ENCODE measurements around the gene ADGRV1.

Gene ADGRV1

GRCh38 chr5:91069364-91069763 is 510.8 kb downstream of the ADGRV1 start:
- no peak overlapping the region for H3K27ac ChIP-seq
- no peak for DNase-seq (ENCODE audit: low spot score)
- H3K4me3 ChIP-seq = no peak overlapping the region
- no peak for TF ChIP-seq CTCF (IDR thresholded peaks at IDR 0.05)

- no peak overlapping the region for H3K4me3 ChIP-seq
- no peak overlapping the region for H3K27ac ChIP-seq
- no peak for TF ChIP-seq CTCF (IDR thresholded peaks at IDR 0.05)
- DNase-seq (ENCODE audit: low spot score) = no peak
Measured at GRCh38 chr5:91070761-91071550, 512.4 kb downstream of the ADGRV1 start.

GRCh38 chr5:91072881-91073280 is 514.3 kb downstream of the ADGRV1 start:
- no peak for TF ChIP-seq CTCF (IDR thresholded peaks at IDR 0.05)
- Histone ChIP-seq H3K4me3 (no peak overlapping the region), H3K27ac (no peak overlapping the region)
- no peak for DNase-seq (ENCODE audit: low spot score)

- no peak for TF ChIP-seq CTCF (IDR thresholded peaks at IDR 0.05)
- no peak for DNase-seq (ENCODE audit: low spot score)
- H3K27ac ChIP-seq = no peak overlapping the region
- H3K4me3 ChIP-seq = no peak overlapping the region
Measured at GRCh38 chr5:91074615-91075014, 516.0 kb downstream of the ADGRV1 start.

- Histone ChIP-seq H3K27ac (no peak overlapping the region), H3K4me3 (no peak overlapping the region)
- no peak for TF ChIP-seq CTCF (IDR thresholded peaks at IDR 0.05)
- no peak for DNase-seq (ENCODE audit: low spot score)
Measured at GRCh38 chr5:91076138-91076537, 517.5 kb downstream of the ADGRV1 start.

GRCh38 chr5:91077623-91078022 is 519.0 kb downstream of the ADGRV1 start:
- no peak overlapping the region for H3K27ac ChIP-seq
- TF ChIP-seq CTCF (IDR thresholded peaks at IDR 0.05) = no peak
- DNase-seq (ENCODE audit: low spot score) = no peak
- H3K4me3 ChIP-seq = no peak overlapping the region

- DNase-seq (ENCODE audit: low spot score) = no peak
- Histone ChIP-seq H3K4me3 (no peak overlapping the region), H3K27ac (no peak overlapping the region)
- TF ChIP-seq CTCF (IDR thresholded peaks at IDR 0.05) = no peak
Measured at GRCh38 chr5:91079037-91079436, 520.4 kb downstream of the ADGRV1 start.
